Endothelial cell of hepatic sinusoid (primary cell): ENCODE data around the gene TH.

Experiments used
- in situ Hi-C: cut with HindIII; loops from 2 replicates; pipeline ENCODE4 v1.10.0; 2017; ENCODE audit warnings: low sequenced_read_pairs

The TH gene

DNA sequence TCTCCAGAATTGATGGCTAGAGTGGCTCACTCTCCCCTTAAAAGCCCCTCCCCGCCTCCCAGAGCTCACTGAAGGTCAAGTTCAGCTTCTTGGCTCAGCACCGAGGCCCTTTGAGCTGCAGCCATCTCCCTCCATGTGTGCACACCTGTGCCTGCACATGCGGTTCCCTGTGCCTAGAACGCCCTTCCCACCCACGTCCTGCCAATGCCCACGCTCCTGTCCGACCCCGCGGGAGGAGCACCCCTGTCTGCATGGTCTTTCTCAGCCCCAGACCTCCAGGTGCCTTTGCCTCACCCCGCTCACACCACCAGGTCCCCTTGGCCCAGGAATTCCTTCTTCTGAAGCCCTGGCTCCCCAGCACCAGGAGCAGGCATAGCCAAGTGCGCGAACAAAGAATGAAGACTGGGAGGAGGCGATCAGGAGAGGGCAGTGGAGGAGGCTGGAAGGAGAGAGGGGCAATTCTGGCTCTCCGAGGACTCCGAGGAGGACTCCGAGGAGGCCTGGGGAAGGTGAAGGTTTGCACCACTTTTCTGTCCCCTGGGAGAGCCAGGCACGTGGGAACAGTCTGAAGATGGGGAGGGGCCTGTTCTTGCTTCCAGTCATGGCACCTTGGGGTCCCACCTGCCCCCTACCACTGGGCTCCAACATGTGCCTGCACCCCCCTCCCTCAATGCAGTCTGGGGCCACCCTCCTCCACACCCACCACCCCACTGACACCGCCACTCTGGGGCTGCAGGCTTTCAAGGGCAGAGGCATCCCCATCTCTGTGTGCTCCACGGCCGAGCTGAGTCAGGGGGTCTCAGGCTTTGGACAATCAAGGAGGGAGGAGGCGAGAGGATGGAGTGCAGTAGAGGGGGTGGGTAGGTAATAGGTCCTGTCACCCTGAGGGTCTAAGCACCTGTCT lies 50.1 kb downstream of the TH start:
- in situ Hi-C loops = no loop called here

- in situ Hi-C loops = no loop called here
Observed at GRCh38 chr11:2120359-2121100, 51.1 kb downstream of the TH start.

DNA sequence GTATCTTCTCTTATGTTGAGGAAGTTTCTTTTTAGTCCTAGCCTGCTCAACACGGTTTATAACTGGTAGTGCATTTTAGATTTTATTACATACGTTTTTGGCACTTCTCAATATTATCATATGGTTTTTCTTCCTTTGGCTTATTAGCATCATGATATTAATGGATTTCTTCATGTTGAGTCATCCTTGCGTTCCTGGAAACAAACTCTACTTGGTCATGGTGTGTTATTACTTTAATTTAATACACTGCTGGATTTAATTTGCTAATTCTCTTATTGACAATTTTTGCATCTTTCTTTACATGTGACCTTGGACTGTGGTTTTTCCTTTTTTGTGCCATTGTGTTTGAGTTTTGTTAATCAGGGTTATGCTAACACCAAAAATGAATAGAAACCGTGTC lies 52.9 kb downstream of the TH start:
- in situ Hi-C loops = no loop called here

- in situ Hi-C loops = no loop called here
Observed at GRCh38 chr11:2116680-2117079, 54.9 kb downstream of the TH start.

- in situ Hi-C loops = no loop called here
Observed at GRCh38 chr11:2115308-2115707, 56.3 kb downstream of the TH start.

GRCh38 chr11:2114430-2115241 lies 57.0 kb downstream of the TH start:
- in situ Hi-C loops = no loop called here
